ENCODE results near the gene SCYL2. TPM values are rescaled to one million over a fixed set of nuclear protein-coding genes. Genes with fewer than 3 reads are reported as not detected.

The SCYL2 gene
- total RNA-seq, 4 donors from 2014 or later, result 51.0 to 72.8 (median 61.4) TPM

- WGBS, 2 donors (ENCODE audit: low coverage in 1 of 2), result 67 to 83% methylated on average over 1 of the region's 1 CpG
- Histone ChIP-seq H3K27ac (no peak overlapping the region), H3K4me1 (no peaks in the 10 kb centered on the region), H3K4me3 (no peak overlapping the region), H3K36me3 (peaks cover 0 to 56% of the 10 kb centered on the region in 2 donors), H3K9me3 (no peaks in the 10 kb centered on the region), H3K27me3 (no peaks in the 10 kb centered on the region)
- no peak for TF ChIP-seq POLR2AphosphoS5 (IDR thresholded peaks at IDR 0.05)
- no peak for TF ChIP-seq EP300 (IDR thresholded peaks at IDR 0.05)
- TF ChIP-seq POLR2A (IDR thresholded peaks at IDR 0.05), result no peak
- no peak for TF ChIP-seq CTCF (IDR thresholded peaks at IDR 0.05)
- no peak for ATAC-seq
These were observed 44.3 kb downstream of the SCYL2 start for GRCh38 chr12:100311317-100311716.

DNA sequence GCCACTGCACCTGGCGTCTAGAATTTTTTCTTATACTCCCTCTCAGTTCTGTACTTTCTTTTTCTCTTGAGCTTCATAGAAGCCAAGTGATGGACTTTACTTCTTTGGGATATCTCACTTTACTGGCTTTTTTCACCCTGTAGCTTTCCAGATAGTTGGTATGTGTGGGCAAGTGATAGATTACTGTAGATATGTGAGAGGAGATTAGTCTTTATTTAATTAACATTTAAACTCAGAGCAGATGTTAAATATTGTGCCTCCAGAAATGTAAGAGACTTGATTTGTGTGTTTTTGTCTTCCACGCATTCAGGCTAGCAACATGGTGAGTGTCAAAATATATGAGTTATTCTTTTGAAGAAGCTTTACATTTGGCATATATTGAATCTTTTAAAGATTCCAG lies 50.4 kb downstream of the SCYL2 start:
- 93 to 97% methylated on average over 2 of the region's 2 CpGs for WGBS, 2 donors (ENCODE audit: low coverage in 1 of 2)
- no peaks in the 10 kb centered on the region for H3K4me1 ChIP-seq
- no peak overlapping the region for H3K4me3 ChIP-seq
- TF ChIP-seq POLR2AphosphoS5 (IDR thresholded peaks at IDR 0.05) (no peak), POLR2A (IDR thresholded peaks at IDR 0.05) (no peak), CTCF (IDR thresholded peaks at IDR 0.05) (no peak), EP300 (IDR thresholded peaks at IDR 0.05) (no peak)
- H3K36me3 ChIP-seq, result peaks cover 0 to 84% of the 10 kb centered on the region in 2 donors
- no peak overlapping the region for H3K27ac ChIP-seq
- H3K9me3 ChIP-seq, result no peaks in the 10 kb centered on the region
- H3K27me3 ChIP-seq, result no peaks in the 10 kb centered on the region
- ATAC-seq, result no peak

DNA sequence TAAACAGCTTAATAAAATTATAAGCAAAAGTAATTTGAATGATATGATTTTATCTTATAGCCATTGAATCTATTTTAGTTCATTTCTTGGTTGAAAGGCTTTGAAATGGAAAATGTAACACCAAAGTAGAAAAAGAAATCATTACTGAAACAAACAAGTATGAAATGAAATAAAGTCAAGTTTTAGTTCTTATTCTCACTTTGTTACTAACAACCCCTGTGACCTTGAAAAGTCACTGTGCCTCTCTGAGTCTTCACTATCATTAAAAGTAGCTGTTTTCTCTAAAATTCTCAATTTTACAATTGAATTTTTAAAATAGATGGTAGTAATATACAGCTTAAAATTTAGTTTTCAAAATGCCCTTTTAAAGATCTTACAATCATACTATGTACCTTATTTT lies 57.5 kb downstream of the SCYL2 start:
- Histone ChIP-seq H3K4me3 (no peak overlapping the region), H3K9me3 (no peaks in the 10 kb centered on the region), H3K36me3 (peaks cover 0 to 45% of the 10 kb centered on the region in 2 donors), H3K4me1 (peaks cover 0 to 6% (median 0%) of the 10 kb centered on the region in 3 donors), H3K27me3 (no peaks in the 10 kb centered on the region), H3K27ac (no peak overlapping the region)
- ATAC-seq, result no peak
- no peak for TF ChIP-seq EP300 (IDR thresholded peaks at IDR 0.05)
- TF ChIP-seq POLR2A (IDR thresholded peaks at IDR 0.05), result no peak
- no peak for TF ChIP-seq POLR2AphosphoS5 (IDR thresholded peaks at IDR 0.05)
- TF ChIP-seq CTCF (IDR thresholded peaks at IDR 0.05), result no peak

DNA sequence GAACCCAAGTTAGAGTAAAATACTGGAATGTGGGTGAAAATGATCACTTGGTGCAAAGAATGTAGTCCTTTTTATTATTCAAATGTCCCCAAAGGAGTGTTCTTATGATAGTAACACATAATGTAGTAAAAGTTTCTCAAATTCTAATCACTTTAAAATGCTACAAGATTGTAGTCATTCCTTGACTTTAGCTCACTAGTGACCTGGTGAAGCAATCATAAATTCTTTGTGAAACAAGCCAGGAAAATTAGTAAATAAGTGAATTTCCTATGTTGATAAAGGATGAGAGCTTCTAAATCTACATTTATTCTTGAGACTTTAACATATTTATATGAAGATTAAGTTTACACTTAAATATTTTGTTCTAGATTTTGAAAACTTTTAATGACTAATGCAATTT lies 59.2 kb downstream of the SCYL2 start:
- no peak for ATAC-seq
- H3K36me3 ChIP-seq, result peaks cover 3 to 48% of the 10 kb centered on the region in 2 donors
- H3K27ac ChIP-seq, result no peak overlapping the region
- no peaks in the 10 kb centered on the region for H3K9me3 ChIP-seq
- no peak overlapping the region for H3K4me3 ChIP-seq
- H3K4me1 ChIP-seq, result peaks cover 0 to 6% (median 0%) of the 10 kb centered on the region in 3 donors
- TF ChIP-seq EP300 (IDR thresholded peaks at IDR 0.05), result no peak
- TF ChIP-seq CTCF (IDR thresholded peaks at IDR 0.05), result no peak
- TF ChIP-seq POLR2AphosphoS5 (IDR thresholded peaks at IDR 0.05), result no peak
- TF ChIP-seq POLR2A (IDR thresholded peaks at IDR 0.05), result no peak
- no peaks in the 10 kb centered on the region for H3K27me3 ChIP-seq

- no peak for TF ChIP-seq POLR2AphosphoS5 (IDR thresholded peaks at IDR 0.05)
- no peak overlapping the region for H3K4me3 ChIP-seq
- H3K36me3 ChIP-seq, result peaks cover 3 to 70% of the 10 kb centered on the region in 2 donors
- H3K4me1 ChIP-seq, result peaks cover 0 to 6% (median 0%) of the 10 kb centered on the region in 3 donors
- WGBS, 2 donors (ENCODE audit: low coverage in 1 of 2), result 100% methylated on average over 2 of the region's 2 CpGs; no CpG with 5 or more reads in 1 of the 2 donors
- H3K27me3 ChIP-seq, result no peaks in the 10 kb centered on the region
- no peak overlapping the region for H3K27ac ChIP-seq
- no peaks in the 10 kb centered on the region for H3K9me3 ChIP-seq
- ATAC-seq, result no peak
These were observed 62.8 kb downstream of the SCYL2 start for GRCh38 chr12:100329800-100330199.

Measured in gastroesophageal sphincter (tissue), 4 donors.